Measurements from ENCODE around the gene FCRLB.
"Not testable (repeated sequence)": the region's sequence is repeated elsewhere in the genome, so short reads cannot be mapped to it uniquely, and the experiment has no call there.

FCRLB gene, protein sequence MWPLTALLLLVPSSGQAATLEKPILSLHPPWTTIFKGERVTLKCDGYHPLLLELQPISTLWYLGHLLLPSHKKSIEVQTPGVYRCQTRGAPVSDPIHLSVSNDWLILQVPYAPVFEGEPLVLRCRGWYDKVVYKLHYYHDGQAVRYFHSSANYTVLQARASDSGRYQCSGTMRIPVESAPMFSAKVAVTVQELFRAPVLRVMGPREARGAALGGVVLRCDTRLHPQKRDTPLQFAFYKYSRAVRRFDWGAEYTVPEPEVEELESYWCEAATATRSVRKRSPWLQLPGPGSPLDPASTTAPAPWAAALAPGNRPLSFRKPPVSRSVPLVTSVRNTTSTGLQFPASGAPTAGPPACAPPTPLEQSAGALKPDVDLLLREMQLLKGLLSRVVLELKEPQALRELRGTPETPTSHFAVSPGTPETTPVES

DNA sequence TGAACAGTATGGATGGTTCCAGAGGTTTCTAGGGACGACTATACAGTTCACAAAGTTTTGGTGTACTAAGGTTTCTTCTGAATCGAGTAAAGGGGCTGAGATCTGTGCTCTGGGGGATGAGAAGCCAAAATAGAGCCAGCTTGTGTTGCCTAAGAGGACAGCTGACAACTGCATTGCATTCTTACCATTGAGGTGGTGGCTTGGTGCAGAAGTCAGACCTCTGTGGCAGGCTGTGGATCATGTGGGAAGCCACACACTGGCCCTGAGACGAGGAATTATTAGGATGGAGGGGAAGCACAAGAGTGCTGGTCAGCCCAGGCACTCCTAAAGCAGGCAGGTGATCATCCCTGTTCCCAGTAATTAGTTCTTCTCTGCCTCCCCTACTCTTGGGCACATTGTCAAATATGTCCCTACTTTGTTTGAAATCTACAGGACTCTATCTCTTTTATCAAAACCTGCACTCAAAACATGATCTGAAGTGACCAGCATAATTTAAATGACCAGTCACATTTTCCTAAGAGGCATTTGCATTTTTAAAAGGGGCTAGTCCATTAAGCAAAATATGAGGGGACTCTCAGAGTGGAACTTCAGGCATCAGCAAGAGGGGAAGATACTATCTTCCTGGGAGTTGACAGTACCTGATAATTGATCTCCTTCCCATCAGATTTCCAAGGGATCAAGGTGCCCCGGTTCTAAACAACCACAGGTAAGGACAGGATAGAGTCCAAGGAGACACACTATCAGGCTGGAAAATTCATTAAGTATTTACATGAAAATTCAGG, at the start of gene FCRLB:
FCRLB (plus strand) TSS at position 589 of the 782 bp plus-strand sequence. CDS start 1,129 bp downstream, outside the sequence.
- peaks cover 4% of the 10 kb centered on the region for H3K27me3 Mint-ChIP-seq
- H3K27ac Mint-ChIP-seq, result no peak within 1 kb of the TSS
- no peak within 1 kb of the TSS for H3K4me3 Mint-ChIP-seq
- H3K36me3 Mint-ChIP-seq, result no peaks in the 10 kb centered on the region
- peaks cover 14% of the 10 kb centered on the region for H3K4me1 Mint-ChIP-seq (ENCODE audit: low read depth)
- H3K9me3 Mint-ChIP-seq (ENCODE audit: low read depth), result no peaks in the 10 kb centered on the region

DNA sequence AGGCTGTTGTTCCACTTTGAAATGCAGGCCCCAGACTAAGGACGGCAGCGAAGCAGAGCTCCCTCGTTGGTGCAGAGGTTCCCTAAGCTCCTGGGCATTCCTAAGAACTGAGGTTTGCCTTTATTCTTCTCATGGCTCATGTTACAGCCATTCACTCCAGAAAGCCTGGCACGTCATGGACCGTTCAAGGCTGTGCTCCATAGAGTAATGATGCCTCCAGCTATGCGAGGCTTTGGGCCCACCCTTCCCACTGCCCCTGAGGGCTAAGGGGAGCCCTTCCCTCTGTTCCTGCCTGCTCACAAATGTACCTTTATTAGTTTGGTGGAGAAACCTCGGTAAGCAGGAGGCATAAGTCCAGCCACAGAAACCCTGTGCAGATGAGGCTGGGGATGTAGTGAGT, 47.9 kb upstream of the FCRLB start:
- H3K36me3 Mint-ChIP-seq; H3K4me1 Mint-ChIP-seq (ENCODE audit: low read depth); H3K27ac Mint-ChIP-seq; H3K4me3 Mint-ChIP-seq; H3K27me3 Mint-ChIP-seq; H3K9me3 Mint-ChIP-seq (ENCODE audit: low read depth): not testable (repeated sequence)

DNA sequence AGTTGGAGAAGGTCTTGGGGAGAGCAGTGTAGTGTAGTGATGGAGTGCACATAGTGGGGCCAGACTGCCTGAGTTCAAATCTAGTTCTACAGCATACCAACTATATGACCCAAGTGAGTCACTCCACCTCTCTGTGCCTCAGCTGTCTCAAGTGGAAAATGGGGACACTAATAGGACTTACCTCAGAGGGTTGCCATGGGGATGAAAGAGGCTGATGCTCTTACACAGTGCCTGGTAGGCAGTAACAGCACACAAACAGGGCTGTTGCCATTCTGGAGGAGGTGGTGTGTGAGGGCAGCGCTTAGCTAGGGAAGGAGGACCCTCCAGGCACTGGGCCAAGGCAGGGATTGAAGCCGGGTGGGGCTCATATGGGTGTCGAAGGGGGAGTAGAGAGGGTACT, 46.9 kb upstream of the FCRLB start:
- H3K27ac Mint-ChIP-seq; H3K4me1 Mint-ChIP-seq (ENCODE audit: low read depth); H3K36me3 Mint-ChIP-seq; H3K27me3 Mint-ChIP-seq; H3K9me3 Mint-ChIP-seq (ENCODE audit: low read depth); H3K4me3 Mint-ChIP-seq: not testable (repeated sequence)

DNA sequence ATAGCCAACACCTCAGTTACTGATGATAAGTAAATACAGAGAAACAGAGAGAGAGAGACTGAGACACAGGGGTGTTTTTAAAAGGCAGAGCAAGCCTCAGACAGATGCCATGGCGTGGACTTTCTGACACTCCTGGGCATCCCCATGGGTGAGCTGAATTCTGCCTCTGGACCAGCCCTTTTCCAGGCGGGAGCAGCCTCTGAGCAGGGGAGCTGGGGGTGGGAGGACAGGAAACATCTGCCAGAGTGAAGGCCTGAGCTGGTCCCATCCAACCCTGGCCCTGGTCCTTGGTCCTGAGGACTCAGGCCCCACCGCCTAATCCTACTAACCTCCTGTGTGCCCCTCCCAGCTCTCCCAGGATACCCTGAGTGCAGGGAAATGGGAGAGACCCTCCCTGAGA, 46.4 kb upstream of the FCRLB start:
- not testable (repeated sequence) for H3K9me3 Mint-ChIP-seq (ENCODE audit: low read depth); H3K4me3 Mint-ChIP-seq; H3K27ac Mint-ChIP-seq; H3K27me3 Mint-ChIP-seq; H3K4me1 Mint-ChIP-seq (ENCODE audit: low read depth); H3K36me3 Mint-ChIP-seq

DNA sequence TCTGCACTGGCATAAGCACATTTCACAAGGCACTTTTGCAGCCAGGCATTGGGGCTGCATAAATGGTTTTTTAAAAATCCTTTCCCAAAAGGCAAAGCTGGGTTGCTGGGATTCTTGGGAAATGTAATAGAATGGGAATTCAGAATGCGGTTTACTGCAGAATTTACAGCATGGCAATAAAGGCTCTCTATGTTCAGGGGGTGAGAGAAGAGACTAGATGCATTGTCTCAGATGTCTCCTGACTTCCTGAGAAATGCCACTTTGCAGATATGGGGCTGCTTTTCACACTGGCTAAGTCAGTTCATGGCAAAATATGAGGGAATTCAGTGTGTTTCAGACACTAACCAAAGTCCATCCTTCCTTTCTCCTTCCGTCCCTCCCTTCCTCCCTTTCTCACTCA, 44.9 kb upstream of the FCRLB start:
- Mint-ChIP-seq H3K4me3 (no peak overlapping the region), H3K27me3 (no peaks in the 10 kb centered on the region), H3K4me1 (ENCODE audit: low read depth) (no peaks in the 10 kb centered on the region), H3K9me3 (ENCODE audit: low read depth) (no peaks in the 10 kb centered on the region), H3K36me3 (no peaks in the 10 kb centered on the region), H3K27ac (no peak overlapping the region)

DNA sequence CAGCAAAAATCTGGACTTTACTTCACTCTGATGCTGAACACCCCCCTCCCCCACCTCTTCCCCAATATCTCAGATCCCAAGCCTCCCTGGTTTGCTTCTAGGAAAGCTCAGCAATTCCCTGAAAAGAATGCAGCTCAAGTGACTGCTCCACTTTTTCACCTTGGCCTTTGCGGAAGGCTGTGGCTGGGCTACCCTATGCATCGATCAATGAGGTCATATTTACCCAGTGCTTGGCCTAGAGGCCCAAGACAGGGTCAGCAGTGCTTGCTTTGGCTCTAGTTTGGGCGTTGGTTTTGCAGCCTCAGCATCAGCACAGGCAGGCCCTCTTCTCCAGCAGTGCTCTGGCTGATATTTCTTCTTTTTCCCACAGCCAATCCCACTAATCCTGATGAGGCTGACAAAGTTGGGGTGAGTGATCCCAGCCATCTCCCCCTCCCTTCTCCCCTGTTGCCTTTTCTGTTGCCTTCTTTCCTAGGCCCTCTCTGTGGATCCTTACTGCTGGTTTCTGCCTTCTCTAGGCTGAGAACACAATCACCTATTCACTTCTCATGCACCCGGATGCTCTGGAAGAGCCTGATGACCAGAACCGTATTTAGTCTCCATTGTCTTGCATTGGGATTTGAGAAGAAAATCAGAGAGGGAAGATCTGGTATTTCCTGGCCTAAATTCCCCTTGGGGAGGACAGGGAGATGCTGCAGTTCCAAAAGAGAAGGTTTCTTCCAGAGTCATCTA, 44.2 kb upstream of the FCRLB start:
- no peaks in the 10 kb centered on the region for H3K9me3 Mint-ChIP-seq (ENCODE audit: low read depth)
- H3K36me3 Mint-ChIP-seq, result no peaks in the 10 kb centered on the region
- H3K4me3 Mint-ChIP-seq, result no peak overlapping the region
- H3K27ac Mint-ChIP-seq, result no peak overlapping the region
- H3K27me3 Mint-ChIP-seq, result no peaks in the 10 kb centered on the region
- H3K4me1 Mint-ChIP-seq (ENCODE audit: low read depth), result no peaks in the 10 kb centered on the region

DNA sequence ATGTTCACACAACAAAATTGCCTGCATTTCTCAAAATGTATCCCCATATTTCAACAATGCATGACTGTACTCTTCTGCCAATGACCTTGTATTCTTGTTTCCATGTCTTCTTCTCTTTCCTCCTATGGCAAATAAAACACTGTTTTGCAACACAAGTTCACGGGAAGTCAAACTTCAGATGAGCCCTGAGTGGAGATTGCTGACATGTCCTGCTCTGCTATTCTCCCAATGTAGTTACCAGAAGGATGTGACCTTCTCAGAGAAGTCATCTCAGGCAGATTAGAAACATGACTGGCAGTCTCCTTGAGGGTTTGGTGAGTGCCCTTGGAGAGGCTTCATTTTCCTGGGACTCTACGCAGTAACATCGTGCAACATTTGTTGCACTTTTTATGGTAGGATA, 42.8 kb upstream of the FCRLB start:
- peaks cover 1% of the 10 kb centered on the region for H3K27me3 Mint-ChIP-seq
- H3K4me1 Mint-ChIP-seq (ENCODE audit: low read depth), result no peaks in the 10 kb centered on the region
- no peaks in the 10 kb centered on the region for H3K9me3 Mint-ChIP-seq (ENCODE audit: low read depth)
- no peak overlapping the region for H3K4me3 Mint-ChIP-seq
- H3K27ac Mint-ChIP-seq, result no peak overlapping the region
- H3K36me3 Mint-ChIP-seq, result no peaks in the 10 kb centered on the region

DNA sequence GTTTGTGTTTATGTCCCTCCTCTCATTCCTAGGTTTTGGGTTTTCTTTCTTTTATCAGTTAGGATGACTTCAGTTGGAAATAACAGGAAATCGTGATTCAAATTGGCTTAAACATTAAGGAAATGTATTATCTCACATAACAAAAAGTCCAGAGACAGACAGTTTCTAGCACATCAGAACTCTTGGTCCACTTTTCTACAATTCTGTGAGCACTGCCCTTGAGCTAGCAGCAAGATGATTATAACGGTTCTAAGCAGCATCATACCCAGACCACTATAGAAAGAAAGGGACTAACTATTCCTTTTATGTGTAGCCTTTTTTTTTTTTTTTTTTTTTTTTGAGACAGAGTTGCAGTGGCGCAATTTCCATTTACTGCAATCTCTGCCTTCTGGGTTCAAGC, 39.5 kb upstream of the FCRLB start:
- Mint-ChIP-seq H3K27ac (no peak overlapping the region), H3K4me3 (no peak overlapping the region)

DNA sequence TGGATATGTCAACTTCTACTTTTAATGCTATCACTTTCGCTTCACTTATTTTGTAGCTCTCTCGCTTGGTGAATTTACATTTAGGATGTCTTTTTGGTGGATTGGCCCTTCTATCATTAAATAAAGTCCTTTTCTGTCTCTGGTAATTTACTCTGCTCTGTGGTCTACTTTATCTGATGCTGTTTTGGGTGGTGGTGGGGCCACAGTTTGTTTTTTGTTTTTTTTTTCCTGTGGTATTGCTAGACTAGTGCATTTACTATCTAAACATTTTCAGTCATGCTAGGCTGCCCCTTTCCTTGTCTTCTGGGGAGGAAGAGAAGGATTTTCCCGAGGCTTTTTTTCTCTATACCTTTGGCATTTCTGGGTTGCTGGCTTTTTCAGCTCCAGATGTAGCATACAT, 32.4 kb upstream of the FCRLB start:
- H3K27me3 Mint-ChIP-seq, result peaks cover 14% of the 10 kb centered on the region
- H3K9me3 Mint-ChIP-seq (ENCODE audit: low read depth), result no peaks in the 10 kb centered on the region
- H3K27ac Mint-ChIP-seq, result no peak overlapping the region
- H3K4me3 Mint-ChIP-seq, result no peak overlapping the region
- H3K4me1 Mint-ChIP-seq (ENCODE audit: low read depth), result no peaks in the 10 kb centered on the region
- no peaks in the 10 kb centered on the region for H3K36me3 Mint-ChIP-seq

More for the DNA sequence above, 39.5 kb upstream of the FCRLB start:
- Mint-ChIP-seq H3K9me3 (ENCODE audit: low read depth) (no peaks in the 10 kb centered on the region), H3K4me1 (ENCODE audit: low read depth) (no peaks in the 10 kb centered on the region), H3K36me3 (no peaks in the 10 kb centered on the region), H3K27me3 (peaks cover 4% of the 10 kb centered on the region)

DNA sequence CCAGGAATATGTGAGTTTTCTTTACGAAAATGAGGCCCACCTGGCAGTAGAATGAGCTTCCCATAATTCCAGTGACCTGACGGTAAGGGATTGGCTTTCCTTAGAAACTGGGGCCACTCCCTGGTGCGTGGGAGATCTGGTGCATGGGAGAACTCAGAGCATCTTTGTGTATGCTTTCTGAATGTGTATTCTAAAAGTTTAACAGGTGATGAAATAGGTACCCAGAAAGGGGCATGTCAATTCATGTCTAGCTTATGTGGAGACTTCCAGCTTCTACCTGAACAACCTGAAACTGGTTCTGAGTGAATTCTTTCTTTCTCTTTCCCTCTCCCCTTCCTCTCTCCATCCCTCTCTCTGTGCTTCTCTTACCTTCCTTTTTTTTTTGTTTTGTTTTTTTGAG, 29.5 kb upstream of the FCRLB start:
- Mint-ChIP-seq H3K9me3 (ENCODE audit: low read depth) (no peaks in the 10 kb centered on the region), H3K27ac (no peak overlapping the region), H3K4me1 (ENCODE audit: low read depth) (no peaks in the 10 kb centered on the region), H3K4me3 (no peak overlapping the region), H3K27me3 (peaks cover 27% of the 10 kb centered on the region), H3K36me3 (peaks cover 7% of the 10 kb centered on the region)

DNA sequence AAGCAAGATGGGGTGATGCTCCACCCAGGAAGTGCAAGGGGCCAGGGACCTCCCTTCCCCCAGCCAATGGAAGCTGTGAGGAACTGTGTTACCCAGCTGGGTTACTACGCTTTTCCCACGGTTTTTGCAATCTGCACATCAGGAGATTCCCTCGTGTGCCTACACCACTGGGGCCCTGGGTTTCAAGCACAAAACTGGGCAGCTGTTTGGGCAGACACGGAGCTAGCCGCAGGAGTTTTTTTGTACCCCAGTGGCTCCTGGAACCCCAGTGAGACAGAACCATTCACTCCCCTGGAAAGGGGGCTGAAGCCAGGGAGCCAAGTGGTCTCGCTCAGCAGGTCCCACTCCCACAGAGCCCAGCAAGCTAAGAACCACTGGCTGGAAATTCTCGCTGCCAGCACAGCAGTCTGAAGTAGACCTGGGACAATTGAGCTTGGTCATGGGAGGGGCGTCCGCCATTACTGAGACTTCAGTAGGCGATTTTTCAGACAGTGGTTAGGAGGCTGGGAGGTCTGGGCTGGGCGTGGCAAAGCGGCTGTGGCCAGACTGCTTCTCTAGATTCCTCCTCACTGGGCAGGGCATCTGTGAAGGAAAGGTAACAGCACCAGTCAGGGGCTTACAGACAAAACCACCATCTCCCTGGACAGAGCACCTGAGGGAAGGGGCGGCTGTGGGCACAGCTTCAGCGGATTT, 28.2 kb upstream of the FCRLB start:
- H3K27ac Mint-ChIP-seq; H3K4me1 Mint-ChIP-seq (ENCODE audit: low read depth); H3K36me3 Mint-ChIP-seq; H3K4me3 Mint-ChIP-seq; H3K9me3 Mint-ChIP-seq (ENCODE audit: low read depth): not testable (repeated sequence)
- peaks cover 30% of the 10 kb centered on the region for H3K27me3 Mint-ChIP-seq

DNA sequence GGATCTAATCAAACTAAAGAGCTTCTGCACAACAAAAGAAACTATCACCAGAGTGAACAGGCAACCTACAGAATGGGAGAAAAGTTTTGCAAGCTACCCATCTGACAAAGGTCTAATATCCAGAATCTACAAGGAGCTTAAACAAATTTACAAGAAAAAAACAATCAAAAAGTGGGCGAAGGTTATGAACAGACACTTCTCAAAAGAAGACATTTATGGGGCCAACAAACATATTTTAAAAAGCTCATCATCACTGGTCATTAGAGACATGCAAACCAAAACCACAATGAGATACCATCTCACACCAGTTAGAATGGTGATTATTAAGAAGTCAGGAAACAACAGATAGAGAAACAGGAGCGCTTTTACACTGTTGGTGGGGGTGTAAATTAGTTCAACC, 23.0 kb upstream of the FCRLB start:
- peaks cover 20% of the 10 kb centered on the region for H3K27me3 Mint-ChIP-seq
- not testable (repeated sequence) for H3K9me3 Mint-ChIP-seq (ENCODE audit: low read depth); H3K4me3 Mint-ChIP-seq; H3K27ac Mint-ChIP-seq; H3K4me1 Mint-ChIP-seq (ENCODE audit: low read depth); H3K36me3 Mint-ChIP-seq

DNA sequence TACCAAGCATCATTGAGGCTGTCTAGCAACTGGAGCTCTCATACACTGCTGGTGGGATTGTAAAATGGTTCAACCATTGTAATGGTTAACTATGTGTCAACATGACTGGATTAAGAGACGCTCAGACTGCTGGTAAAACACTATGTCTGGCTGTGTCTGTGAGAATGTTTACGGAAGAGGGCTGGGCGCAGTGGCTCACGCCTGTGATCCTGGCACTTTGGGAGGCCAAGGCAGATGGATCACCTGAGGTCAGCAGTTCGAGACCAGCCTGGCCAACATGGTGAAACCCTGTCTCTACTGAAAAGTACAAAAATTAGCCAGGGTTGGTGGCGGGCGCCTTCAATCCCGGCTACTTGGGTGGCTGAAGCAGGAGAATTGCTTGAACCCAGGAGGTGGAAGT, 19.1 kb upstream of the FCRLB start:
- Mint-ChIP-seq H3K27me3 (peaks cover 4% of the 10 kb centered on the region), H3K4me3 (no peak overlapping the region)

DNA sequence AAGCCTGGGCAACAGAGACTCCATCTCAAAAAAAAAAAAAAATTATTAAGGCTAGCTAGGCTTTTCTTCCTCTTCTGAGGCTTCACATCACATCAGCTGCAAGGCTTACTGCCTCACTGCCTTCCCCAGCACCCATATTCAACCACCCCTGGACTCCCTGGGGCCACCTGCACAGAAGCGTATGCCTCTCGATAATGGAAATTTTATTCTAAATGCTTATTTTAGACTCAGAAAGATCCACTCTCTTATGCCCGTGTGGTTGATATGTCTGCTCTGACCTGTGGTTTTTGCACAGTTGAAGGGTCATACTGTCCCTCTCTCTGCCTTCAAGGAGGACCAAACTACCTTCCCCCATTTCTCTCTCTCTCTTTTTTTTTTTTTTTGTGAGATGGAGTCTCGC, 15.8 kb upstream of the FCRLB start:
- no peak overlapping the region for H3K27ac Mint-ChIP-seq
- H3K36me3 Mint-ChIP-seq, result no peaks in the 10 kb centered on the region
- no peak overlapping the region for H3K4me3 Mint-ChIP-seq
- peaks cover 4% of the 10 kb centered on the region for H3K27me3 Mint-ChIP-seq
- no peaks in the 10 kb centered on the region for H3K9me3 Mint-ChIP-seq (ENCODE audit: low read depth)
- no peaks in the 10 kb centered on the region for H3K4me1 Mint-ChIP-seq (ENCODE audit: low read depth)

More for the DNA sequence above, 19.1 kb upstream of the FCRLB start:
- no peaks in the 10 kb centered on the region for H3K9me3 Mint-ChIP-seq (ENCODE audit: low read depth)
- H3K4me1 Mint-ChIP-seq (ENCODE audit: low read depth), result no peaks in the 10 kb centered on the region
- no peak overlapping the region for H3K27ac Mint-ChIP-seq
- no peaks in the 10 kb centered on the region for H3K36me3 Mint-ChIP-seq

DNA sequence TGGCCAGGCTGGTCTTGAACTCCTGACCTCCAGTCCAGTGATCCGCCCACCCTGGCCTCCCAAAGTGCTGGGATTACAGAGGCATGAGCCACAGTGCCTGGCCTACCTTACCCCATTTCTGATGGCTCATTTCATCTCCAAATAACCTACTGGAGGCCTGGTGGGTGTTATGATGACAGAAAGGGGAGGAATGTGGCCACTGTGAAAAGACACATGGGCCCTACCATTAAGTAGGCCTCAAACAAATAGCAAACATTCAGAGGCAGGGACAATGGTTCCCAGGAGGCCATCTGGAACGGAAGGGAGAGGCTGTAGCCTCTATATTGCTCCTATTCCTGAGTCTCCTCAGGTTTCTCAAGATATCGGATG, 15.2 kb upstream of the FCRLB start:
- Mint-ChIP-seq H3K4me1 (ENCODE audit: low read depth) (no peaks in the 10 kb centered on the region), H3K4me3 (no peak overlapping the region), H3K27me3 (peaks cover 4% of the 10 kb centered on the region), H3K36me3 (no peaks in the 10 kb centered on the region), H3K27ac (no peak overlapping the region), H3K9me3 (ENCODE audit: low read depth) (no peaks in the 10 kb centered on the region)
